Tongue (tissue), 2 donors: ENCODE results near the gene BMPR1A. TPM values are rescaled to one million over a fixed set of nuclear protein-coding genes. Genes with fewer than 3 reads are reported as not detected.

ENCODE experiments used
- DNase-seq: peaks from one replicate; pipeline ENCODE4 v3.0.0-alpha.2; 2015
- total RNA-seq: library from RNA; depleted of rRNA; stranded (reverse); fragments of >200 nt; gene quantifications from one replicate; pipeline ENCODE4 v1.2.3, GENCODE V29; 2014

The BMPR1A gene
- total RNA-seq, 1 donor from 2014 or later: 102 TPM

DNA sequence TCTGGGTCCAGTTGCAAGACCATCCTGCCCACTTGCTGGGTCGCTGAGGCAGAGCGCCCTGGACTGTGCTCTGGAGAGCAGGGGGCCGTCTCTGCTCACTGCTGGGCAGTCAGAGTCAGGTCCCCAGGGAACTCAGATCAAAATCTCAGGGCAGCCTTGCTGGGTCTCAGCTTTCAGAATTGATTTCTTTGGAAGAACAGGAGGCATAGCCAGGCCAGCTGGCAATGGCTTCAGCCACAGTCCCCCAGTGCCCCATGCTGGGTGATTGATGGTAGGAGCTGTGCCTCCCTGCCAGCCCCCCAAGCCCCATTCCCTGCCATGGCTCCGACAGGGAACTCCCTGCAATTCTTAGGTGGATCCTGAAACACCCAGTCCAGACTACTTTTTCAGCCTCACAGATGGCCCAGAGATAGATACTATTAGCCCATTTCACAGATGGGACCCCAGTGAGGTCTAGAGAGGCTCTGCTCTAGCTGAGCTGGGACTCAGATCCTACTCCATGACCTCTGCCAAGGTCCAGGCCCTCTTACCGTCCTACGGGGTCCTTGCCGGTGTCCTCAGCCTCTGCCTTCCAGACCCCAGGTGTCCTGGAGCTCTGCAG, 200.5 kb downstream of the BMPR1A start:
- DNase-seq: no peak

- no peak for DNase-seq
Observed at GRCh38 chr10:86957471-86958115, 201.2 kb downstream of the BMPR1A start, which contains the start of gene MMRN2. Gene MMRN2, minus strand, starts transcription at chr10:86957615. Its CDS starts 74 bp downstream, at chr10:86957541.

GRCh38 chr10:86958116-86958900, 201.9 kb downstream of the BMPR1A start, which contains the start of gene SNCG:
Gene SNCG, plus strand, starts transcription at chr10:86958599. Its CDS starts 99 bp downstream, at chr10:86958698.
- no peak for DNase-seq

GRCh38 chr10:86958901-86959736, 202.7 kb downstream of the BMPR1A start:
- no peak for DNase-seq

DNA sequence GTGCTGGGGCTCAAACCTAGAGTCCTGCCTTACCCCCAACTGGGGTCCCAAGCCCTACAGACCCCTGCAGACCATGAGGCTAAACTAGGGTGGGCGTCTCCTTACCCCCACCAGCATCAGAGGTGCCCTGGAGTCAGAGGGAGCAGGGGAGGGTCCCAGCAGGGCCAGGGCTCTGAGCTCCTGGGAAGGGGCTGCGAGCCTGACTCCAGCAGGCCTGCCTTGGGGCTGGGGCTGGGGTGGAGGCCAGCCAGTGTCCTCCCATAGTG, 203.3 kb downstream of the BMPR1A start:
- no peak for DNase-seq

- DNase-seq: peak; percentile 62
Observed at GRCh38 chr10:86960003-86960862, 203.8 kb downstream of the BMPR1A start.

DNA sequence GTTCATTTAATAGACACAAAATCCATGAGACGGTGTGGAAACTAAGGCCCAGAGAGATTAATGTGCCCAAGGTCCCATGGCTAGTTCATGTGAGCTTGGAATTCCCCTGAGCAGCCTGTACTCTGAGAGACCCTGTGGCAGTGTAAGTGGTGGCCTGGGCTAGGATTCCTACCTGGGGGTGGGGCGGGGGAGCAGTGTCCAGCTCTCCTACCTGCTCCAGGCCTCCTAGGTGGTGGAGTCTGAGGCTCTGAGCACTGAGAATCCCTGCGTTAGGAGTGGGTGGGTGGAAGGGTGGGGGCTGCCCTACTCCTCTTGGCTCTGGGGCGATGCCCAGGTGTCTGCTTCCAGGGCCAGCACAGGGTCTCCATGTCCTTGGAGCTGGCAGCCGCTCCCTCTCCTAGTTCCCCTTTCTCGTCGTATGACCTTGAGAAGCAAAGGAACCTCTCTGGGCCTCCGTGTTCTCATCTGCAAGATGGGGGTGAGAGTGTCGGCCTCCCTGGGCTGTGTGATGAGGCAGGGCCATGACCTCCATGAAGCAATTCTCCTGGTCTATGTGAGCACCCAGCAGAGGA, 204.5 kb downstream of the BMPR1A start:
- no peak for DNase-seq

GRCh38 chr10:86961481-86962091, 205.2 kb downstream of the BMPR1A start:
- DNase-seq: no peak

- DNase-seq: no peak
Observed at GRCh38 chr10:86962136-86962980, 205.9 kb downstream of the BMPR1A start.

GRCh38 chr10:86962981-86963310, 206.5 kb downstream of the BMPR1A start:
- no peak for DNase-seq

DNA sequence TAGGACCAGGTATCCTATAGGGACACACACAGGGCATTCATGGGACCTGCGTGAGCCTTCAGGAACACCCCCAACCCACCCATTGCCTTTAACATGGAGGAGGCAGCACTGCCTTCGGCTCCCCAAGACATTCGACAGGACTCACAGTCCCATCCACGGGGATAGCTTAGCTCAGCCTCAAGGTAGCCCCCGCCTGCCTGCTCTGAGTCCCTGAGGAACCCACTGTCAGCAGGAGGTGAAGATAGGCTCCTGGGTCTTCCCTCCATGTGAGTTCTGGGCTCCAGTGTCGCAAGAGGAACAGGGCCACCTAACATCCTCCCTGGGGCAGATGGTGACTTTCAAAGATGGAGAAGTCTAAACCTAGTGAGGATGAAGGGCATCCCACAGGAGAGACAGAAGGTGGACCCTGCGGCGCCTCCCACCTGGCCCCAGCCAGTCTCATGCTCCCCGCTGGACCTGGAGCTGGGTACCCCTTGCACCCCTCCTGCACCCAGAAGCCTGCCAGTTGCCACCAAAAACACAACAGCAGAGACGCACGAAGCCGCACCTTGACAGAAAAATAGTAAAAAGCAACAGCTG, 207.0 kb downstream of the BMPR1A start:
- no peak for DNase-seq

DNA sequence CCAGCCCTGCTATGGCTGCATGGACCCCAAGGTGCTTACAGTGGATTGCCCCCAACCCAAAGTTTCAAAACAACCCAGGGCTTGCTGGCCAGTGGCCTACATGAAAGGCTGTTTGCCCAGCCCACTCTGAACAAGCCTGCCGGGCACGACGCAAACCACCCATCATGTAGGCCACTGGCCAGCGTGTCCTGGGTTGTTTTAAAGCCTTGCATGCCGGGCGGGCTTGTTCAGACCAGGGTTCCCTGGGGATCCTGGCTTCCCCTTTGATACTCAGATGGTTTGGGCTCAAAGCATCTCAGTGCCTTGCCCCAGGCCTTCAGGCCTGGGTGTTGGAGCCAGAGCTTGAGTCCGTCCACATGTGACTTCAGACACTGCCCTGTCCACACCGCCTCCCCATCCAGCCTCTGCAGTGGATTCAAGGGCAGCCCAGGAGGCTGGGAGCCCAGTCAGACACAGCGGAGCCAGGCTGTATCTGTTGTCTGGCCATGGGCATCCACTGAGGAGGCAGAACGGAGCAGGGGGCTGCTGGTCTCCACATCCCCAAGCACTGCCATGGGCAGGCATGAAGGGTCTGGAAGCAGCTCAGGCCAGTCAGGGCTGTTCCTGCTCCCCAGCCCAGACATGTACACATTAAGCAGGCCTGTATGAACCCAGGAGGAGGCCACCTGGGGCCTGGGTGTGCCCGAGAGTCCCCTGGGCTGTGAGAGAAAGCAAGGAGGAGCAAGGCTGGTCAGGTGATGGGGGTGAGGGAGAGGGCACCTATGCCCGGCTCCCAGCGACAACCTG, 207.8 kb downstream of the BMPR1A start:
- no peak for DNase-seq

- DNase-seq: no peak
Observed at GRCh38 chr10:86964847-86965190, 208.4 kb downstream of the BMPR1A start.

- no peak for DNase-seq
Observed at GRCh38 chr10:86965986-86966654, 209.7 kb downstream of the BMPR1A start.

DNA sequence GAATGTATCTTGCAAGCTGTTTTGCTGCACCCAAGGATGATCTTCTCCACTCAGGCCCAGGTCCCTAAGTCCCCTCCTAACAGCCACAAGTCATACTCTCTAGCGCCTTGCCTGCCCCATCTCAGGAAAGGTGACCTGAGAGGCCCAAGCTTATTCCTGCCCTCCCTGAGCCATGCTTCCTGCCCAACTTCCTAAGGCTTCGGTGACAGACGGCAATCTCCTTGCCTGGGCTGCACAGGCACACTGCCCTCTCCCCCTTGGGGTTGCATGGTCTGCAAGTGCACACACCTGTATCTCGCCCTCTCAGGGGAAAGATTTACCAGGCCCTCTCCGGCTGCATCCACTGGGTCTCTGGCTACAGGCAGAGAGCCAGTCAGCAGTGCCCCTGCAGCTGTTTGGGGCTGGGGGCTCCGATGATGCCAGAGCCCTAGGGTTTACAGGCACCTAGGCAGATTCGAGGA, 211.1 kb downstream of the BMPR1A start:
- DNase-seq: no peak

DNA sequence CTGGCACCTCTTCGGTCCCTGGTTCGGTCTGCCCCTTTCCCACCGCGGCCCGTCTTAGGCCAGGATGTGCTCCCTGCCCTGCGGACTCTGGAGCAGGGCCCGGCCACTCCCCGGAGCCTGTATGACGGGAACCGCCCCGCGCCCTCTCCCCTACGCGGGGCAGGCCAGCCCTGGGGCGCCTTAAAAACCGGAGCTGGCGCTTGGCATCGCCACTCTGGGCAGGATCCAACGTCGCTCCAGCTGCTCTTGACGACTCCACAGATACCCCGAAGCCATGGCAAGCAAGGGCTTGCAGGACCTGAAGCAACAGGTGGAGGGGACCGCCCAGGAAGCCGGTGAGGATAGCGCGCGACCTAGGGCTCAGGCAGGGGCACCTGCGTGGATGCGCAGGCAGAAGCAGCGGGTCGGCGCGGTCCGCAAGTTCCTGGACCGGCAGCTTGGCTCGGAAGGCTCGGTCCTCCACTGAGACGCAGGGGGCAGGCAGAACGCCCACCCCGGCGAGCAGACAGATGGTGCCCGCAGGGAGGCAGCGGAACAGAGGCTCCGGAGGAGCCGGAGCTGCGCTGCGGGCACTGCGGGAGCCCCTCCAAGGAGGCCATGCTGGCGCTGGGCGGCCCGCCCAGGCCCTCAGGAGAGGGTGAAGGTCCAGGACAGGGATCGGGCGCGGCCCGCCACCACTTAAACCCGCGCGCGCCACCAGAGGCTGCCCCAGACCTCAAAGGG, 212.0 kb downstream of the BMPR1A start, which contains the start of gene ADIRF:
TSS of gene ADIRF (plus strand) at position 212 of the 723 bp plus-strand sequence. CDS start at position 275, 63 bp downstream.
- DNase-seq: peak; percentile 75

DNA sequence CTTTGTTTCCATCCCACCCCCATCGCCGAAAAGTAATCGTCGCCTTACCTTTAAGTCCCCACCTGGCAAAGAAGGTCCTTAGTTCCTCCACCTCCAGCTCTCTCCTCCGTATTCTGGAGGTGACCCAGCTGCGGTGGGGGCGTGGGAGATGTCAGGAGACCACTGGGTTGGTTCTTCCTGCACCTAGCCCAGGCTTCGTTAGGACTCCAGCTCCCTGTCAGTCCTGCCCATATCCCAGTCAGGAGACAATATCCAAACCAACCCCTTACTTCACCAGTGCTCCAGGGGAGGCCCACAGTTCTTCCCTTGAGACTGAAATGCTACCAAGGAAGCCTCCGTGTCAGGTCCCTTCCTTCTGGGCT, 212.6 kb downstream of the BMPR1A start:
- DNase-seq: no peak
